WERI-Rb-1 (cell line): ENCODE measurements around the gene CDCP2.

Experiments used
- DNase-seq: peaks from one replicate; pipeline ENCODE4 v3.0.0-alpha.2; 2020
- H3K27ac ChIP-seq: fragments of 250-450 bp; sonication (Bioruptor Pico); 2 replicates; pipeline ENCODE4 v1.5.1; 2020; ENCODE audit warnings: mild to moderate bottlenecking, moderate library complexity
- H3K27me3 ChIP-seq: fragments of 250-450 bp; sonication (Bioruptor Pico); 2 replicates; pipeline ENCODE4 v1.5.1; 2021; ENCODE audit warnings: mild to moderate bottlenecking, low read depth, moderate library complexity; ENCODE audit not compliant: insufficient read depth, severe bottlenecking
- H3K36me3 ChIP-seq: fragments of 250-450 bp; sonication (Bioruptor Pico); 2 replicates; pipeline ENCODE4 v1.5.1; 2020; ENCODE audit warnings: mild to moderate bottlenecking, moderate library complexity
- H3K4me3 ChIP-seq: 2 replicates; pipeline ENCODE4 v1.5.1; 2011; ENCODE audit warnings: low read depth, mild to moderate bottlenecking, control low read depth, low read length
- H3K9me3 ChIP-seq: fragments of 250-450 bp; sonication (Bioruptor Pico); 2 replicates; pipeline ENCODE4 v1.5.1; 2021; ENCODE audit warnings: mild to moderate bottlenecking, moderate library complexity; ENCODE audit not compliant: severe bottlenecking
- CTCF ChIP-seq: IDR thresholded peaks from 2 replicates; pipeline ENCODE4 v1.5.1; 2011; ENCODE audit warnings: low read depth, mild to moderate bottlenecking, control low read depth, inconsistent platforms, low read length

CDCP2 gene

GRCh38 chr1:54152696-54153095, at the start of gene CDCP2:
Gene CDCP2, minus strand, starts transcription at chr1:54153000. Its CDS starts 78 bp downstream, at chr1:54152922.
- H3K27me3 ChIP-seq, result no peaks in the 10 kb centered on the region
- no peak for TF ChIP-seq CTCF
- DNase-seq, result no peak
- H3K9me3 ChIP-seq, result no peaks in the 10 kb centered on the region
- no peak within 1 kb of the TSS for H3K27ac ChIP-seq
- H3K4me3 ChIP-seq, result no peak within 1 kb of the TSS
- no peaks in the 10 kb centered on the region for H3K36me3 ChIP-seq

GRCh38 chr1:54200519-54200997, 47.8 kb upstream of the CDCP2 start:
- H3K27me3 ChIP-seq, result no peaks in the 10 kb centered on the region
- H3K27ac ChIP-seq, result peak overlapping the region; percentile 86
- H3K36me3 ChIP-seq, result peaks cover 15% of the 10 kb centered on the region
- peak overlapping the region; percentile 75 for H3K4me3 ChIP-seq
- no peaks in the 10 kb centered on the region for H3K9me3 ChIP-seq
- DNase-seq, result no peak
- TF ChIP-seq CTCF, result no peak

- DNase-seq, result peak; percentile 96
- no peaks in the 10 kb centered on the region for H3K27me3 ChIP-seq
- peak within 1 kb of the TSS; percentile 75 for H3K4me3 ChIP-seq
- no peak for TF ChIP-seq CTCF
- H3K27ac ChIP-seq, result peak within 1 kb of the TSS; percentile 86
- peaks cover 9% of the 10 kb centered on the region for H3K36me3 ChIP-seq
- H3K9me3 ChIP-seq, result no peaks in the 10 kb centered on the region
These were observed 47.1 kb upstream of the CDCP2 start, which contains the start of the genes CYB5RL and MRPL37 for GRCh38 chr1:54199765-54200518. Gene CYB5RL, minus strand, starts transcription at chr1:54200030. Its CDS starts 4,414 bp downstream, at chr1:54195616. Gene MRPL37, plus strand, starts transcription at chr1:54200167. Its CDS starts 77 bp downstream, at chr1:54200244.

GRCh38 chr1:54199151-54199764, 46.5 kb upstream of the CDCP2 start:
- Histone ChIP-seq H3K4me3 (peak overlapping the region; percentile 75), H3K36me3 (peaks cover 5% of the 10 kb centered on the region), H3K9me3 (no peaks in the 10 kb centered on the region), H3K27ac (peak overlapping the region; percentile 86), H3K27me3 (no peaks in the 10 kb centered on the region)
- no peak for DNase-seq
- no peak for TF ChIP-seq CTCF

GRCh38 chr1:54193453-54193852, 40.7 kb upstream of the CDCP2 start:
- H3K9me3 ChIP-seq, result no peaks in the 10 kb centered on the region
- H3K36me3 ChIP-seq, result no peaks in the 10 kb centered on the region
- DNase-seq, result no peak
- H3K27me3 ChIP-seq, result no peaks in the 10 kb centered on the region
- no peak overlapping the region for H3K4me3 ChIP-seq
- no peak for TF ChIP-seq CTCF
- H3K27ac ChIP-seq, result no peak overlapping the region
